ENCODE measurements around the gene XPR1. TPM values are rescaled to one million over a fixed set of nuclear protein-coding genes. Genes with fewer than 3 reads are reported as not detected.

Gene XPR1
- total RNA-seq, 1 experiment from 2014 or later = 36.1 TPM

DNA sequence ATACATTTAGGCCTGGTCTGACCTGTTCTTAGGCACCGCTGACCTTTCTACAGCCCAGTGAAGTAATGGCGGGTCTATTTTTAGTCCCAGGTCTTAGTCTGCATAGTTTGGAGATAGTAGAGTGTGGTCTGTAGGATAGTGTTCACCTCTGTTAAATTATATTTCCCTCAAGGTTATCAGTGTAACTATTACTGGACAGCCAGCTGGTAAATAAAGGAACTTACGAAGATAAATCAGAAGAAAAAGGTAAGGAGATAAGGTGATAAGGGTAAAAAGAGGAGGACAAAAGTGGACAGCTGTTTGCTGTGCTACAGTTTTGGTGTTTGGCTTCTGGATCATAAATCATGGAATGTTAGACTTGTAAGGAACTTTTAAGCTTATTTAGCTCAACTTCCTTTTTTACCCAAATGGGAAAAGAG is 8.7 kb downstream of the XPR1 start:
- Histone ChIP-seq H3K4me3 (ENCODE audit: low read depth in 2 of 2, low read length in 2 of 2) (no peak overlapping the region), H3K27ac (ENCODE audit: low read length) (no peak overlapping the region), H3K4me1 (ENCODE audit: control insufficient read depth, insufficient read depth, low read length) (no peaks in the 10 kb centered on the region), H3K27me3 (ENCODE audit: control insufficient read depth, insufficient read depth, low read length) (no peaks in the 10 kb centered on the region), H3K36me3 (ENCODE audit: control insufficient read depth, insufficient read depth, low read length) (no peaks in the 10 kb centered on the region; the same call in 1 of the 2 replicates), H3K9me3 (ENCODE audit: control insufficient read depth, insufficient read depth, low read depth, low read length) (no peaks in the 10 kb centered on the region)
- DNase-seq (ENCODE audit: low read depth, low spot score) (no peak), ATAC-seq (no peak)
- no TSS peak for BruUV-seq (replicated peaks)
- intact Hi-C loops (cut with micrococcal nuclease; ENCODE audit: unreplicated experiment) = no loop called here
- TF ChIP-seq SIN3A (IDR thresholded peaks at IDR 0.05; ENCODE audit: borderline replicate concordance, insufficient read depth, low read depth, low read length) (no peak), TCF7L2 (IDR thresholded peaks at IDR 0.05; ENCODE audit: low read depth, low read length) (no peak), POLR2AphosphoS5 (IDR thresholded peaks at IDR 0.05; ENCODE audit: low read depth, low read length) (no peak)
- TF ChIP-seq, protein P1, sequence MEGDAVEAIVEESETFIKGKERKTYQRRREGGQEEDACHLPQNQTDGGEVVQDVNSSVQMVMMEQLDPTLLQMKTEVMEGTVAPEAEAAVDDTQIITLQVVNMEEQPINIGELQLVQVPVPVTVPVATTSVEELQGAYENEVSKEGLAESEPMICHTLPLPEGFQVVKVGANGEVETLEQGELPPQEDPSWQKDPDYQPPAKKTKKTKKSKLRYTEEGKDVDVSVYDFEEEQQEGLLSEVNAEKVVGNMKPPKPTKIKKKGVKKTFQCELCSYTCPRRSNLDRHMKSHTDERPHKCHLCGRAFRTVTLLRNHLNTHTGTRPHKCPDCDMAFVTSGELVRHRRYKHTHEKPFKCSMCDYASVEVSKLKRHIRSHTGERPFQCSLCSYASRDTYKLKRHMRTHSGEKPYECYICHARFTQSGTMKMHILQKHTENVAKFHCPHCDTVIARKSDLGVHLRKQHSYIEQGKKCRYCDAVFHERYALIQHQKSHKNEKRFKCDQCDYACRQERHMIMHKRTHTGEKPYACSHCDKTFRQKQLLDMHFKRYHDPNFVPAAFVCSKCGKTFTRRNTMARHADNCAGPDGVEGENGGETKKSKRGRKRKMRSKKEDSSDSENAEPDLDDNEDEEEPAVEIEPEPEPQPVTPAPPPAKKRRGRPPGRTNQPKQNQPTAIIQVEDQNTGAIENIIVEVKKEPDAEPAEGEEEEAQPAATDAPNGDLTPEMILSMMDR (IDR thresholded peaks at IDR 0.05) = no peak
- TF ChIP-seq, protein P2, sequence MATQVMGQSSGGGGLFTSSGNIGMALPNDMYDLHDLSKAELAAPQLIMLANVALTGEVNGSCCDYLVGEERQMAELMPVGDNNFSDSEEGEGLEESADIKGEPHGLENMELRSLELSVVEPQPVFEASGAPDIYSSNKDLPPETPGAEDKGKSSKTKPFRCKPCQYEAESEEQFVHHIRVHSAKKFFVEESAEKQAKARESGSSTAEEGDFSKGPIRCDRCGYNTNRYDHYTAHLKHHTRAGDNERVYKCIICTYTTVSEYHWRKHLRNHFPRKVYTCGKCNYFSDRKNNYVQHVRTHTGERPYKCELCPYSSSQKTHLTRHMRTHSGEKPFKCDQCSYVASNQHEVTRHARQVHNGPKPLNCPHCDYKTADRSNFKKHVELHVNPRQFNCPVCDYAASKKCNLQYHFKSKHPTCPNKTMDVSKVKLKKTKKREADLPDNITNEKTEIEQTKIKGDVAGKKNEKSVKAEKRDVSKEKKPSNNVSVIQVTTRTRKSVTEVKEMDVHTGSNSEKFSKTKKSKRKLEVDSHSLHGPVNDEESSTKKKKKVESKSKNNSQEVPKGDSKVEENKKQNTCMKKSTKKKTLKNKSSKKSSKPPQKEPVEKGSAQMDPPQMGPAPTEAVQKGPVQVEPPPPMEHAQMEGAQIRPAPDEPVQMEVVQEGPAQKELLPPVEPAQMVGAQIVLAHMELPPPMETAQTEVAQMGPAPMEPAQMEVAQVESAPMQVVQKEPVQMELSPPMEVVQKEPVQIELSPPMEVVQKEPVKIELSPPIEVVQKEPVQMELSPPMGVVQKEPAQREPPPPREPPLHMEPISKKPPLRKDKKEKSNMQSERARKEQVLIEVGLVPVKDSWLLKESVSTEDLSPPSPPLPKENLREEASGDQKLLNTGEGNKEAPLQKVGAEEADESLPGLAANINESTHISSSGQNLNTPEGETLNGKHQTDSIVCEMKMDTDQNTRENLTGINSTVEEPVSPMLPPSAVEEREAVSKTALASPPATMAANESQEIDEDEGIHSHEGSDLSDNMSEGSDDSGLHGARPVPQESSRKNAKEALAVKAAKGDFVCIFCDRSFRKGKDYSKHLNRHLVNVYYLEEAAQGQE (IDR thresholded peaks at IDR 0.05; ENCODE audit: insufficient read depth in 1 of 2, low read depth in 2 of 2, low read length in 1 of 2) = no peak
- in situ Hi-C loops (cut with HindIII; ENCODE audit: low pct_unique_long_range_greater_than_20kb, low sequenced_read_pairs) = no loop called here
- ChIA-PET POLR2A (no interaction called here), CTCF (no interaction called here)

DNA sequence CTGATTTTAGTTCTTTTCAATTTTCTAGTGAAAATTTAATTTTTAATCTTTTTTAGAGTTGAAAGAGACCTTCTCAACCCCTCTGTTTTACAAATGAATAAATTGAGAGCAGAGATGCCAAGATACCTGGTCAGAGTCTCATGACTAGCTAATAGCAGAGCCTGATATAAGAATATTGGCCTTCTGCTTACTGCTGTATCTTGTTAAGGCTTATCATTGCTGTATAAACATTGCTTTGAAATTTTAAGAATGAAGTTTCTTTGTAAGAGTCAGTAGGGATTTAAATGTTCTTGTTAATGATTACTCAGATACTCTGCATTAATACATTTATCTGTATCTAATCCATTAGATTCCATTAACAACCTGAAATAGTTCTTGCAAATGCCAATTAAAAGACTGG is 9.8 kb downstream of the XPR1 start:
- no peak for DNase-seq (ENCODE audit: low read depth, low spot score)
- in situ Hi-C loops (cut with HindIII; ENCODE audit: low pct_unique_long_range_greater_than_20kb, low sequenced_read_pairs) = no loop called here
- no TSS peak for BruUV-seq (replicated peaks)
- POLR2A ChIA-PET = no interaction called here
- Histone ChIP-seq H3K9me3 (ENCODE audit: control insufficient read depth, insufficient read depth, low read depth, low read length) (no peaks in the 10 kb centered on the region), H3K27me3 (ENCODE audit: control insufficient read depth, insufficient read depth, low read length) (no peaks in the 10 kb centered on the region), H3K27ac (ENCODE audit: low read length) (no peak overlapping the region), H3K36me3 (ENCODE audit: control insufficient read depth, insufficient read depth, low read length) (no peaks in the 10 kb centered on the region), H3K4me3 (ENCODE audit: low read depth in 2 of 2, low read length in 2 of 2) (no peak overlapping the region), H3K4me1 (ENCODE audit: control insufficient read depth, insufficient read depth, low read length) (no peaks in the 10 kb centered on the region)
- CTCF ChIA-PET = no interaction called here
- TF ChIP-seq POLR2AphosphoS5 (IDR thresholded peaks at IDR 0.05; ENCODE audit: low read depth, low read length) (no peak), SIN3A (IDR thresholded peaks at IDR 0.05; ENCODE audit: borderline replicate concordance, insufficient read depth, low read depth, low read length) (no peak), TCF7L2 (IDR thresholded peaks at IDR 0.05; ENCODE audit: low read depth, low read length) (no peak)
- TF ChIP-seq, protein P2 (IDR thresholded peaks at IDR 0.05; ENCODE audit: insufficient read depth in 1 of 2, low read depth in 2 of 2, low read length in 1 of 2) = no peak
- TF ChIP-seq, protein P1 (IDR thresholded peaks at IDR 0.05) = no peak
- no peak for ATAC-seq
- intact Hi-C loops (cut with micrococcal nuclease; ENCODE audit: unreplicated experiment) = no loop called here
